Effector CD8-positive, alpha-beta T cell (primary cell): ENCODE data around the gene TRIM49D2.
"Not testable (repeated sequence)": the region's sequence is repeated elsewhere in the genome, so short reads cannot be mapped to it uniquely, and the experiment has no call there.

Experiments used
- DNase-seq: peaks from one replicate; lab custom pipeline; 2025; lab: John Stamatoyannopoulos, UW
- total RNA-seq, 4 experiments: gene quantifications; one replicate each; lab custom pipeline; 2026; lab: John Stamatoyannopoulos, UW

Gene TRIM49D2
- 0 reads per million in 4 experiments for total RNA-seq

GRCh38 chr11:89923764-89924163 lies at the start of gene TRIM49D2:
TRIM49D2 (plus strand) TSS chr11:89924064; CDS start chr11:89926762, 2,698 bp downstream.
- DNase-seq = not testable (repeated sequence)

GRCh38 chr11:89877511-89877910 lies 46.4 kb upstream of the TRIM49D2 start:
- not testable (repeated sequence) for DNase-seq

- not testable (repeated sequence) for DNase-seq
Measured at GRCh38 chr11:89893245-89893644, 30.6 kb upstream of the TRIM49D2 start.

- DNase-seq = not testable (repeated sequence)
Measured at GRCh38 chr11:89900809-89901208, 23.1 kb upstream of the TRIM49D2 start.

- no peak for DNase-seq
Measured at GRCh38 chr11:89922195-89922660, 1.6 kb upstream of the TRIM49D2 start, which contains the start of gene TRIM49D1. TRIM49D1 (minus strand) TSS chr11:89922245; CDS start chr11:89917710, 4,535 bp downstream.

- not testable (repeated sequence) for DNase-seq
Measured at GRCh38 chr11:89960833-89961232, 37.0 kb downstream of the TRIM49D2 start.

GRCh38 chr11:89965737-89966136 lies 41.9 kb downstream of the TRIM49D2 start, which contains the start of gene TRIM64:
TRIM64 (plus strand) TSS chr11:89966037; CDS start chr11:89968504, 2,467 bp downstream.
- DNase-seq = not testable (repeated sequence)
